GM23248 (cell line): Measurements from ENCODE around the gene RAD51B. TPM values are rescaled to one million over a fixed set of nuclear protein-coding genes. Genes with fewer than 3 reads are reported as not detected.

Source experiments
- DNase-seq: peaks from one replicate; pipeline ENCODE4 v3.0.0-alpha.2; 2015
- H2AFZ ChIP-seq: fragments of 200-600 bp; sonication (generic); 2 replicates; pipeline ENCODE4 v1.6.1; 2016; ENCODE audit warnings: antibody characterized with exemption
- H3F3A ChIP-seq: fragments of 200-600 bp; sonication (generic); 2 replicates; pipeline ENCODE4 v1.6.1; 2016; ENCODE audit warnings: mild to moderate bottlenecking, antibody characterized with exemption, mixed run types; ENCODE audit not compliant: insufficient read depth
- H3K27ac ChIP-seq: fragments of 200-600 bp; sonication (generic); 2 replicates; pipeline ENCODE4 v1.5.1; 2016; ENCODE audit warnings: mild to moderate bottlenecking
- H3K27me3 ChIP-seq: fragments of 200-600 bp; sonication (generic); replicated peaks from 2 replicates; pipeline ENCODE4 v1.6.1; 2016; ENCODE audit warnings: mild to moderate bottlenecking; ENCODE audit not compliant: insufficient read depth
- H3K36me3 ChIP-seq: fragments of 200-600 bp; sonication (generic); 2 replicates; pipeline ENCODE4 v1.6.1; 2016; ENCODE audit warnings: low read depth, mild to moderate bottlenecking
- H3K4me1 ChIP-seq: fragments of 200-600 bp; sonication (generic); 2 replicates; pipeline ENCODE4 v1.6.1; 2016; ENCODE audit warnings: mild to moderate bottlenecking; ENCODE audit not compliant: insufficient read depth
- H3K4me2 ChIP-seq: fragments of 200-600 bp; sonication (generic); one replicate; pipeline ENCODE4 v1.6.1; 2016; ENCODE audit warnings: mild to moderate bottlenecking; ENCODE audit not compliant: unreplicated experiment
- H3K4me3 ChIP-seq: fragments of 200-600 bp; sonication (generic); 2 replicates; pipeline ENCODE4 v1.5.1; 2016; ENCODE audit warnings: mild to moderate bottlenecking
- H3K79me2 ChIP-seq: fragments of 200-600 bp; sonication (generic); 2 replicates; pipeline ENCODE4 v1.6.1; 2016; ENCODE audit warnings: mild to moderate bottlenecking; ENCODE audit not compliant: insufficient read depth
- H3K9ac ChIP-seq: fragments of 200-600 bp; sonication (generic); 2 replicates; pipeline ENCODE4 v1.6.1; 2016; ENCODE audit warnings: mild to moderate bottlenecking
- H3K9me2 ChIP-seq: fragments of 200-600 bp; sonication (generic); 2 replicates; pipeline ENCODE4 v1.6.1; 2016; ENCODE audit warnings: mixed run types, mild to moderate bottlenecking, moderate library complexity; ENCODE audit not compliant: insufficient read depth
- H3K9me3 ChIP-seq: fragments of 200-600 bp; sonication (generic); one replicate; pipeline ENCODE4 v1.6.1; 2017; ENCODE audit warnings: low read depth
- H4K20me1 ChIP-seq: fragments of 200-600 bp; sonication (generic); 2 replicates; pipeline ENCODE4 v1.6.0; 2016; ENCODE audit not compliant: insufficient read depth
- EZH2 ChIP-seq: fragments of 200-600 bp; sonication (generic); IDR thresholded peaks from 2 replicates; pipeline ENCODE4 v1.6.1; 2018; ENCODE audit warnings: antibody characterized with exemption, mild to moderate bottlenecking; ENCODE audit not compliant: insufficient read depth, poor library complexity, severe bottlenecking
- EZH2phosphoT487 ChIP-seq: fragments of 200-600 bp; sonication (generic); IDR thresholded peaks from 2 replicates; pipeline ENCODE4 v1.6.1; 2018; ENCODE audit warnings: antibody characterized with exemption, moderate library complexity, mild to moderate bottlenecking, low read depth; ENCODE audit not compliant: insufficient read depth
- WGBS, 2 experiments: methylation state at CpG; one replicate each; pipeline ENCODE4 v1.1.6; 2015 to 2017; ENCODE audit warnings: low lambda C conversion rate in 2 of 2, low coverage in 1 of 2; ENCODE audit errors: missing lambda C conversion rate in 2 of 2; 5-methylcytosine and 5-hydroxymethylcytosine counted together
- in situ Hi-C: fragments of 300-500 bp; cut with MboI; formaldehyde crosslinking; loops from 2 replicates; pipeline ENCODE4 v1.15.0; 2020
- polyA plus RNA-seq: library from polyadenylated mRNA; unstranded; fragments of >200 nt; fragmentation: Nextera tagmentation; extraction: Ambion mirVana; gene quantifications from 2 replicates; pipeline ENCODE4 v1.2.1, GENCODE V29; 2016
- total RNA-seq: library from RNA; depleted of rRNA; stranded (reverse); fragments of >200 nt; shearing (Covaris generic); gene quantifications from 2 replicates; pipeline ENCODE4 v1.2.3, GENCODE V29; 2014; rRNA removed

Gene RAD51B
- total RNA-seq (4.0 and 7.7 TPM in 2 replicates), polyA plus RNA-seq (8.8 and 9.3 TPM in 2 replicates)

- Histone ChIP-seq H3K9ac (peak within 1 kb of the TSS; percentile 88), H2AFZ (peak within 1 kb of the TSS; percentile 99), H3K9me3 (no peaks in the 10 kb centered on the region), H3K36me3 (no peaks in the 10 kb centered on the region), H3K9me2 (no peaks in the 10 kb centered on the region), H3K4me3 (peak within 1 kb of the TSS; percentile 96), H3K27ac (peak within 1 kb of the TSS; percentile 40), H3K4me2 (peak within 1 kb of the TSS; percentile 97), H3K27me3 (no peaks in the 10 kb centered on the region), H3K4me1 (peaks cover 9% of the 10 kb centered on the region), H4K20me1 (no peaks in the 10 kb centered on the region), H3F3A (no peaks in the 10 kb centered on the region), H3K79me2 (peaks cover 8% of the 10 kb centered on the region)
- WGBS, 2 experiments: 1% methylated on average over 30 of the region's 30 CpGs
- peak; percentile 92 for DNase-seq
- in situ Hi-C loops: no loop called here
- TF ChIP-seq EZH2 (no peak), EZH2phosphoT487 (no peak)
These were observed at the start of gene RAD51B for GRCh38 chr14:67819563-67820421. RAD51B (plus strand) TSS chr14:67819779.

GRCh38 chr14:67773844-67774377 is 45.7 kb upstream of the RAD51B start:
- no peak overlapping the region for H3K27ac ChIP-seq
- no peak overlapping the region for H3K4me2 ChIP-seq
- no peak overlapping the region for H3K9ac ChIP-seq
- peaks cover 39% of the 10 kb centered on the region; the same call in 1 of the 2 replicates for H3K36me3 ChIP-seq
- H3K79me2 ChIP-seq: no peaks in the 10 kb centered on the region
- DNase-seq: no peak
- H3K9me3 ChIP-seq: no peaks in the 10 kb centered on the region
- WGBS, 2 experiments: 91% methylated on average over 5 of the region's 5 CpGs
- no peaks in the 10 kb centered on the region for H3K4me1 ChIP-seq
- H3K4me3 ChIP-seq: no peak overlapping the region
- in situ Hi-C loops: no loop called here
- TF ChIP-seq EZH2 (no peak), EZH2phosphoT487 (no peak)
- H3F3A ChIP-seq: no peaks in the 10 kb centered on the region
- no peak overlapping the region for H2AFZ ChIP-seq
- H3K9me2 ChIP-seq: no peaks in the 10 kb centered on the region
- no peaks in the 10 kb centered on the region for H4K20me1 ChIP-seq
- H3K27me3 ChIP-seq: no peaks in the 10 kb centered on the region

- Histone ChIP-seq H4K20me1 (no peaks in the 10 kb centered on the region), H3K4me1 (no peaks in the 10 kb centered on the region), H3F3A (no peaks in the 10 kb centered on the region), H3K9me2 (no peaks in the 10 kb centered on the region), H3K4me3 (no peak overlapping the region), H3K4me2 (no peak overlapping the region), H3K9ac (no peak overlapping the region), H3K36me3 (peaks cover 41% of the 10 kb centered on the region; the same call in 1 of the 2 replicates), H2AFZ (no peak overlapping the region), H3K27me3 (no peaks in the 10 kb centered on the region), H3K27ac (no peak overlapping the region), H3K9me3 (no peaks in the 10 kb centered on the region), H3K79me2 (no peaks in the 10 kb centered on the region)
- 60% methylated on average over 4 of the region's 4 CpGs for WGBS, 2 experiments
- no peak for DNase-seq
- in situ Hi-C loops: no loop called here
- TF ChIP-seq EZH2phosphoT487 (no peak), EZH2 (no peak)
These were observed 42.8 kb upstream of the RAD51B start for GRCh38 chr14:67776653-67777322.

- Histone ChIP-seq H3K9me2 (no peaks in the 10 kb centered on the region), H3F3A (no peaks in the 10 kb centered on the region), H3K4me3 (no peak overlapping the region), H2AFZ (no peak overlapping the region), H3K36me3 (peaks cover 35% of the 10 kb centered on the region; the same call in 1 of the 2 replicates), H3K9me3 (no peaks in the 10 kb centered on the region), H3K79me2 (no peaks in the 10 kb centered on the region), H3K27me3 (no peaks in the 10 kb centered on the region), H3K27ac (no peak overlapping the region), H3K4me1 (no peaks in the 10 kb centered on the region), H3K4me2 (no peak overlapping the region), H4K20me1 (no peaks in the 10 kb centered on the region), H3K9ac (no peak overlapping the region)
- TF ChIP-seq EZH2phosphoT487: no peak
- no peak for TF ChIP-seq EZH2
- WGBS, 2 experiments: 90 to 96% methylated on average over 1 of the region's 1 CpG
- DNase-seq: no peak
- in situ Hi-C loops: no loop called here
These were observed 40.8 kb upstream of the RAD51B start for GRCh38 chr14:67778792-67779191.
